Fibroblast of mammary gland (primary cell): ENCODE results near the gene SLC6A12.
A peak's percentile ranks its signal among the peaks of the same experiment; 100 is the strongest.

Experiments
- DNase-seq: peaks from one replicate; pipeline ENCODE4 v3.0.0-alpha.2; 2010; ENCODE audit warnings: low read depth
- H3K4me3 ChIP-seq: 2 replicates; pipeline ENCODE4 v1.5.1; 2011; ENCODE audit warnings: low read depth, mild to moderate bottlenecking, low read length, moderate library complexity; ENCODE audit not compliant: control insufficient read depth
- CTCF ChIP-seq: conservative IDR thresholded peaks from 2 replicates; pipeline ENCODE4 v1.5.1; 2011; ENCODE audit warnings: low read depth, low read length, inconsistent platforms; ENCODE audit not compliant: control insufficient read depth, insufficient read depth

The SLC6A12 gene

GRCh38 chr12:154058-154457, 59.9 kb downstream of the SLC6A12 start:
- no peak for TF ChIP-seq CTCF
- DNase-seq = no peak
- no peak overlapping the region for H3K4me3 ChIP-seq

GRCh38 chr12:153080-153746, 60.7 kb downstream of the SLC6A12 start:
- DNase-seq = peak; percentile 44
- H3K4me3 ChIP-seq = no peak overlapping the region
- peak; percentile 62 for TF ChIP-seq CTCF

- no peak overlapping the region for H3K4me3 ChIP-seq
- TF ChIP-seq CTCF = no peak
- DNase-seq = peak; percentile 50
Observed at GRCh38 chr12:152440-152839, 61.5 kb downstream of the SLC6A12 start.

GRCh38 chr12:151579-151978, 62.4 kb downstream of the SLC6A12 start:
- TF ChIP-seq CTCF = no peak
- DNase-seq = no peak
- H3K4me3 ChIP-seq = no peak overlapping the region

- H3K4me3 ChIP-seq = no peak overlapping the region
- TF ChIP-seq CTCF = no peak
- DNase-seq = no peak
Observed at GRCh38 chr12:148676-149416, 65.1 kb downstream of the SLC6A12 start.

GRCh38 chr12:147242-147641, 66.7 kb downstream of the SLC6A12 start:
- DNase-seq = no peak

More at GRCh38 chr12:147242-147641, 66.7 kb downstream of the SLC6A12 start:
- no peak for TF ChIP-seq CTCF
- H3K4me3 ChIP-seq = no peak overlapping the region
